HepG2 (cell line): ENCODE data around the gene FBXL7. TPM values are rescaled to one million over a fixed set of nuclear protein-coding genes. Genes with fewer than 3 reads are reported as not detected.

Experiments
- KDM6A ChIP-seq: IDR thresholded peaks from 2 replicates; pipeline ENCODE4 v1.6.1; 2016; ENCODE audit warnings: low read depth
- KIAA2018 ChIP-seq: sonication (generic); formaldehyde crosslinking; IDR thresholded peaks from 2 replicates; pipeline ENCODE4 v1.5.0; 2020; ENCODE audit warnings: mild to moderate bottlenecking, missing genetic modification reagents, borderline replicate concordance
- NCOA2 ChIP-seq: sonication (generic); formaldehyde crosslinking; IDR thresholded peaks from 2 replicates; pipeline ENCODE4 v1.8.0; 2022; ENCODE audit warnings: inconsistent platforms
- U2AF2 ChIP-seq: fragments of 200-400 bp; formaldehyde crosslinking; IDR thresholded peaks from 2 replicates; pipeline ENCODE4 v1.6.1; 2017; ENCODE audit warnings: low read depth, mild to moderate bottlenecking, low read length
- ZKSCAN8 ChIP-seq: IDR thresholded peaks from 2 replicates; pipeline ENCODE4 v1.6.1; 2016; ENCODE audit warnings: borderline replicate concordance, missing genetic modification reagents, missing compliant biosample characterization
- ZSCAN5A ChIP-seq: sonication (generic); formaldehyde crosslinking; IDR thresholded peaks from 2 replicates; pipeline ENCODE4 v1.8.0; 2022; ENCODE audit warnings: mild to moderate bottlenecking, missing genetic modification reagents, borderline replicate concordance
- polyA plus RNA-seq, 8 experiments: library from polyadenylated mRNA; depleted of rRNA in 3 of 8; stranded (reverse) in 7 of 8; unstranded in 1 of 8; fragments of >200 nt; fragmentation: Illumina TruSeq in 4 of 8; extraction: Trizol in 4 of 8; gene quantifications; 2 replicates each; pipeline versions ENCODE4 v1.2.1 to v1.2.3, GENCODE V29; 2011 to 2016; ENCODE audit warnings: low read depth in 4 of 8, missing spikeins in 1 of 8, mixed read lengths in 1 of 8; ENCODE audit not compliant: insufficient read depth in 1 of 8
- total RNA-seq, 5 experiments: library from RNA; depleted of rRNA; stranded (reverse); fragments of >200 nt; fragmentation: Illumina TruSeq; extraction: Trizol; gene quantifications; 2 replicates each; pipeline ENCODE4 v1.2.3, GENCODE V29; 2016; ENCODE audit warnings: low read depth in 1 of 5

Gene FBXL7
- total and polyA plus RNA-seq, 2 of the 13 experiments (the other 11 are each of a cell fraction or from before 2014, with no cell fraction given): 0.07 TPM; not detected in 1

DNA sequence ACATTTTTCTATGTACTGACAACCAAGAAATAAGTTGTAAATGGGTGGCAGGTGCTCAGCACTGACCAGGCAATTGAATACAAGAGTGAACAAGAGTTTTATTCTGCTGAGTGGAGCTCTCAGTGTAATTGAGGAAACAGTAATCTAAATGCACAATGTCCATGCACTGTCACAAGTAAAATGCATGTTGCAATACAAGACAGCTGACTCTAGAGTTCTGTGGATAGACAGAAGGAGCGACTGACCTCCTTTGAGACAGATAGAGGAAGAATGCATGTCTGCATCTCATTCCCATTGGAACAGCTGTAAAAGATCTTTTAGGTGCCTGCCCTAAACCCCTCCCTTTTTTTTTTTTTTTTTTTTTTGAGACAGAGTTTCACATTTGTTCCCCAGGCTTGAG is 299.0 kb downstream of the FBXL7 start (continued):
- no peak for TF ChIP-seq ZSCAN5A (CRISPR knock-in tag)
- no peak for TF ChIP-seq KDM6A (CRISPR knock-in tag)
- no peak for TF ChIP-seq U2AF2
- TF ChIP-seq ZKSCAN8: no peak
- no peak for TF ChIP-seq KIAA2018 (CRISPR knock-in tag)
- TF ChIP-seq NCOA2 (CRISPR knock-in tag): no peak
